Measurements from ENCODE around the gene TMEM178B. TPM values are rescaled to one million over a fixed set of nuclear protein-coding genes. Genes with fewer than 3 reads are reported as not detected.

The TMEM178B gene
- total and polyA plus RNA-seq, 2 of the 13 experiments (the other 11 are each of a cell fraction or from before 2014, with no cell fraction given), result 0.01 to 0.02 TPM

- no peak overlapping the region for H3K27ac ChIP-seq (ENCODE audit: extremely low read length, insufficient read depth, low read length)
- BruUV-seq (replicated peaks), result no TSS peak
- no peaks in the 10 kb centered on the region for H3K4me1 ChIP-seq (ENCODE audit: insufficient read depth, low read length)
- no peak overlapping the region for H2AFZ ChIP-seq (ENCODE audit: low read length)
- WGBS (ENCODE audit: low lambda C conversion rate), result 0% methylated on average over 4 of the region's 4 CpGs
- ATAC-seq (no peak), FAIRE-seq (no peak), DNase-seq (ENCODE audit: low spot score) (no peak)
- CTCF ChIA-PET (ENCODE audit: low intra/inter-chr PET ratio, low total read pairs), result no interaction called here
- H4K20me1 ChIP-seq (ENCODE audit: insufficient read depth, low read length), result no peaks in the 10 kb centered on the region
- H3K79me2 ChIP-seq (ENCODE audit: insufficient read depth, low read length), result no peaks in the 10 kb centered on the region
- in situ Hi-C loops (cut with HindIII; ENCODE audit: extremely low pct_ligation_motif_present, low pct_unique_long_range_greater_than_20kb), result no loop called here
- H3K9me3 ChIP-seq (ENCODE audit: low read length), result no peaks in the 10 kb centered on the region
- peaks cover 5 to 41% of the 10 kb centered on the region in 2 experiments; a peak in 4 of 5 replicates for H3K27me3 ChIP-seq (ENCODE audit: control insufficient read depth in 1 of 2, insufficient read depth in 2 of 2, low read length in 2 of 2)
- POLR2A ChIA-PET, result no interaction called here
- H3K36me3 ChIP-seq (replicated peaks in 1 of 2; ENCODE audit: control insufficient read depth in 1 of 2, insufficient read depth in 2 of 2, low read length in 2 of 2), result no peaks in the 10 kb centered on the region
- TF ChIP-seq HIVEP1 (CRISPR knock-in tag; IDR thresholded peaks at IDR 0.05), result no peak
- TF ChIP-seq ZNF577 (CRISPR knock-in tag; IDR thresholded peaks at IDR 0.05; ENCODE audit: borderline replicate concordance, low read depth), result no peak
- TF ChIP-seq, protein P1, sequence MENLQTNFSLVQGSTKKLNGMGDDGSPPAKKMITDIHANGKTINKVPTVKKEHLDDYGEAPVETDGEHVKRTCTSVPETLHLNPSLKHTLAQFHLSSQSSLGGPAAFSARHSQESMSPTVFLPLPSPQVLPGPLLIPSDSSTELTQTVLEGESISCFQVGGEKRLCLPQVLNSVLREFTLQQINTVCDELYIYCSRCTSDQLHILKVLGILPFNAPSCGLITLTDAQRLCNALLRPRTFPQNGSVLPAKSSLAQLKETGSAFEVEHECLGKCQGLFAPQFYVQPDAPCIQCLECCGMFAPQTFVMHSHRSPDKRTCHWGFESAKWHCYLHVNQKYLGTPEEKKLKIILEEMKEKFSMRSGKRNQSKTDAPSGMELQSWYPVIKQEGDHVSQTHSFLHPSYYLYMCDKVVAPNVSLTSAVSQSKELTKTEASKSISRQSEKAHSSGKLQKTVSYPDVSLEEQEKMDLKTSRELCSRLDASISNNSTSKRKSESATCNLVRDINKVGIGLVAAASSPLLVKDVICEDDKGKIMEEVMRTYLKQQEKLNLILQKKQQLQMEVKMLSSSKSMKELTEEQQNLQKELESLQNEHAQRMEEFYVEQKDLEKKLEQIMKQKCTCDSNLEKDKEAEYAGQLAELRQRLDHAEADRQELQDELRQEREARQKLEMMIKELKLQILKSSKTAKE (CRISPR knock-in tag; IDR thresholded peaks at IDR 0.05; ENCODE audit: borderline replicate concordance), result no peak
- no peak for TF ChIP-seq ZNF337 (CRISPR knock-in tag; IDR thresholded peaks at IDR 0.05; ENCODE audit: borderline replicate concordance, low read depth)
- no peak for TF ChIP-seq ZNF737 (CRISPR knock-in tag; IDR thresholded peaks at IDR 0.05; ENCODE audit: borderline replicate concordance)
- TF ChIP-seq RERE (CRISPR knock-in tag; IDR thresholded peaks at IDR 0.05; ENCODE audit: low read depth), result no peak
- no peak for TF ChIP-seq ZNF816 (CRISPR knock-in tag; IDR thresholded peaks at IDR 0.05; ENCODE audit: borderline replicate concordance)
- no peak overlapping the region for H3K9ac ChIP-seq (ENCODE audit: insufficient read depth, low read depth, low read length)
- no peak overlapping the region for H3K4me2 ChIP-seq (ENCODE audit: low read depth, low read length)
- intact Hi-C loops (cut with micrococcal nuclease; ENCODE audit: unreplicated experiment), result no loop called here
- no peak overlapping the region for H3K4me3 ChIP-seq (replicated peaks in 1 of 3; ENCODE audit: insufficient read depth in 1 of 3, low read depth in 2 of 3, low read length in 3 of 3)
Measured at GRCh38 chr7:141156407-141156806, 82.5 kb downstream of the TMEM178B start.

Data from HepG2 (cell line).